Measurements from ENCODE around the gene PTPRU.

Gene PTPRU

GRCh38 chr1:29247044-29247443, 10.7 kb downstream of the PTPRU start:
- no peak for DNase-seq

DNA sequence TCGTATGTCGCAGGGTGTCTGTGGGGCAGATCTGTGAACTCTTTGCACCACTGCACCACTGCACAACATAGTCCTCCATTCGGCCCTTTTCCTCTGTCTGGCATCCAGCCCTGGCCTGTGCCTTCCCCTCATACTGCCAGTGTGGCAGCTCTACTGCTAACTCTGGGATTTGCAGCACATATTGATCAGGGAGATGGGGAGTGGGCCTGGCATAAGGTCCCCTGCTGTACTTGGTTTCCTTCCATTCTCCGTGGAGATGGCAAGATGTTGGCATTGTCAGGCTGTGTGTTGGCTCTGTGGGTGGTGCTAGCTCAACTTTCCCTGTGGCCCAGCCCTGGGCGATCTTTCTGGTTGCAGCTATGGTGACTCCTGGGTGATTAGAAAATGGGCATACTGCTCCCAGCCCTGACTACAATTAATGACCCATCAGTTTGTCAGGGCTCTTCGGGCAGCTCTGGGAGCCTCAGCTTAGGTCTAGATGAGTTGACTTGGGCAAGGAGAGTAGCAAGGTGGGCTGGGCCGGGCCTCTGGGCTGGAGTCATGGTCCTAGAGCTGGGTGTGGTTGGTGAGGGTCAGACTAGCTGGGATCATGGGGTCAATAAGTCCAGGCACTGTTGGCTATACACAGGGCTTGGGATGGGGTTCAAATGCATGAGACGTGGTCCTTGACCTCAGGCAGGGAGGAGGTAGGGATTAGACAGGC, 11.4 kb downstream of the PTPRU start:
- no peak for DNase-seq

- no peak for DNase-seq
These were observed 12.1 kb downstream of the PTPRU start for GRCh38 chr1:29248409-29248808.

DNA sequence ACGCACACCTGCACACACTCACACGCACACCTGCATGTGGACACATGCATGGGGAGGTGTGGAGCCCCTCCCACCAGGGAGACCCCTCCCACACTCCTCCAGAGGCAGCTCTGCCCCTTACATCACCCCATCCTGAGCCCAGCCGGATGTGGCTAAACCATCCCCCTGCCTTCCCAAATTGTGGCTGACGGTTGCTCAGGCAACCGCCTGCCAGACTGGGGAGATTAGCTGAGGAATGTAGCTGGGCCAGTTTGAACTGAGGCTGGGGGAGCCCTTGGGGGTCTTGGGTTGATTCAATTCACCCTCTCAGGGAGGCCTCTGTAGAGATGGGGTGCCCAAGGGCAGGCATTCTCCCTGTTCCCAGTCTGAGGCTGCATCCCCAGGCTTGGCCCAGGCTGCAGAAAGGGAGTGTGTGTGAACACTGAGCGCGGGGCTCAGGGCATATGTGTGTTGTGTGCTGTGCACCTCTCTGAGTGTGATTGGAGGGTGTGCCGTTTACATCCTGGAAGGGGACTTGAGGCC, 12.9 kb downstream of the PTPRU start:
- DNase-seq: peak; percentile 59

DNA sequence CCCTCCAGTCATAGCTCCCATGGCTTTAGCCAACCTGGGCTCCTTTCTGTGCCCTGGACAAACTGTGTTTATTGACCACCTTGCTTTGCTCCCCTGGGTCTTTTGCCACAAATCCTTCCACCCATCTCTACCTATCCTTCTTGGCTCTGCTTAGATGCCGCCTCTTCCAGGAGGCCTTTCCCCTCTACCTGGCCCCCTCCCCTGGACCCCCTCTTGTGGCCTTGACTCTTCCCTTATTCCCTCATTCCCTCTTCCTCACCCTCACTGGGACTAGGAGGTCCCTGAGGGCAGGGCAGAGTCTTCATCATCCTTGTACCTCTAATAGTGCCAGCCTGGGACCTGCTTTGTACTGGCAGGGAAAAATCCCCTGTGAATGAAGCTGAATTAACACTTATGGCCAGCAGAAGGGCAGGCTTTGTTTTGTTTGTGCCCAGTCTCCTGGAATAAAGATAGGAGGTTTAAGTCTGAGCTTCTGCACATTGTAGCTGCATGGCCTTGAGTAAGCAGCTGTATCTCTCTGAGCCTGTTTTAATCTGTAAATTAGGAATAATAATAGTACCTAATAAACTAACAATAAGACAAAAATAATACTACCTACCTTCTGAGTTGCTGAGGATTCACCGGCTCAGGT, 13.7 kb downstream of the PTPRU start:
- no peak for DNase-seq

DNA sequence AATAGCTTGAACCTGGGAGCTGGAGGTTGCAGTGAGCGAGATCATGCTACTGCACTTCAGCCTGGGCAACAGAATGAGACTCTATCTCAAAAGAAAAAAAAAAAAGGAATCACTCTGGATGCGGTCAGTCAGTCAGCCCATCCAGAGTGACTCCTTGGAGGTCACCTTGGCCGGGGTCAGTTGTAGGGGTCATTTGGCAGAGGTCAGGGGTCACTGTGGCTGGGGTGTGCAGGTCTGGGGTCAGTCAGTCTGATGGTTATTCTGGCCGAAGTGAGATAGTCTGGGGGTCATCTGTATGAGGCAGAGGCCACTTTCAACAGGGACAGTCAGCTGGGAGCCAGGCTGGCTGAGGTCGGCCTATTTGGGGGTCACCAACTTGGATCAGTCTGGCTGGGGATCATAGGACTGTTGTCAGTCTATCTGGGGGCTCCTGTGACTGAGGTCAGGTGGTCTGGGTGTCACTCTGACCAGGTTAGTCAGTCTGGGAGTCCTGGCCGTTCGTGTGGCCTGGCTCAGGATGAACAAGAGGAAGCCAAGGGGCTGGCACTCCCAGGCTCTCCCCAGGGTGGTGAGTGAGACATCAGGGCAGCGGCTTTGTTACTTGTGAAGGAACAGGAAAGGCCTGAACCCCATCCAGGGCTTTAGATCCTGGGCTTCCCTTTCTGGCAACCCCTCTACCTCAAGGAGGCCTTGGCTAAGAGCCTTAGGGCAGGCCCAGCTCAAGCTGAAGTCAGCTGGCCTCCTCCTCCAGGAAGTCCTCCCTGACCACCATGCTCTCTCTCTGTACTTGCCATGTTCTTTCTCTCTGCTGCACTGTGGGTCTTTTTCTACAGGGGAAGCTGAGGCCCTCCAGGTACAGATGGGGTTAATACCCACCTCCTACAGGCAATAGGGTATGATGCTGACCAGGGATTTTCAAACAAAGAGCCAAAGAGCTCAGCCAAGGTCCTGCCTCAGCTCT, 15.1 kb downstream of the PTPRU start:
- DNase-seq: no peak

DNA sequence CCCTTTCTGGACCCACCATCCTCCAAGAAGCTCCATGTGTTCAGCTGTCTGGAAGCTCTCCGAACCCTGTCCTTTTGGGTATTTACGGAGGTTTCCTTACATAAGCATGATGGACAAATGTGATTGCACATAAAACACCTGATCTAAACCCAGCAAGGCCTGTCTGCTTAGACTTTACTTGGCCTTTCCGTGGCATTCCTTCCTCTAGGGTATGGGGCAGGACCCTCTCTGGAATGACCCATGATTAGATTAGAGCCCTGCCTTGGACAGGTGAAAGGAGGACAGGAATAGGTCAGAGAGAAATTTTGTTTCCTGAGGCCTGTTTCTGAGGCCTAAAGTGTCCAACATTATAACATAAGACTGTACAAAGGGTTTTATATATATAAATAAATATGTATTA, 16.9 kb downstream of the PTPRU start:
- no peak for DNase-seq

DNA sequence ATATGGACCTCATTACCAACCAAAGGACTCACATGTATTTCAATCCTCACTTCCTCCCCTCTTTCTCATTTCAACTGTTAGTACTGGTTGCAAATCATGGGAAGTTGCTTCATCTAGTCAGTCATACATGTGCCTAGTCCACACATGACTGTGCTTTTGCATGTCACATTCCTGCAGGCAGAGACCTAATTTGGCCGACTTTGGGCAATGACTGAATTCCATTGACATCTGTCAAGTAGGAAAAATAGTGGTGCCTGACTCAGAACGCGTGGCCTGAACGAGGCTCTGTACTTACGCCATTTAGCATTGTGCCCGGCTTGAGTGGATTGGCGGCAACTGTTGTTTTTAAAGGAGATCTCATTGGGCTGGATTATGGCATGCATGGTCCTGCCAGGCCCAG, 18.0 kb downstream of the PTPRU start:
- no peak for DNase-seq

- DNase-seq: no peak
These were observed 18.9 kb downstream of the PTPRU start for GRCh38 chr1:29255134-29255666.

DNA sequence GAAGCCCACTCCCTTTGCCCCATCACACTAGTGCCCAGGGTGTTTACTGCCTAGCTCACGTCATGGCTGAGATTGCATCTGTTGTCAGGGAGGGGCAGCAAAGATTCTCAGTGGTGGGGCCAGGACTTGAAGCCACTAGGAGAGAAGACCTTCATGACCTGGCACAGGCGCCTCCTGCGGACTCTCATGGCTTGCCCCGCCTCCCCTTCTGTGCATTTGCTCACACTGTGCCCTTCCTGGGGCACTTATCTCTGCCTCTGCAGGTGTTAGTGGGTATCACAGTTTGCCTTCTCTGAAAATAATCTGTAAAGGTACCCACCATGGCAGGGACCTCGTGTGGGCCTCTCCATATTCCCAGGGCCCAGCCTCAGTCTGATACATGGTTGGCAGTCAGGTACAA, 20.1 kb downstream of the PTPRU start:
- no peak for DNase-seq

GRCh38 chr1:29256979-29257804, 20.9 kb downstream of the PTPRU start:
- no peak for DNase-seq

DNA sequence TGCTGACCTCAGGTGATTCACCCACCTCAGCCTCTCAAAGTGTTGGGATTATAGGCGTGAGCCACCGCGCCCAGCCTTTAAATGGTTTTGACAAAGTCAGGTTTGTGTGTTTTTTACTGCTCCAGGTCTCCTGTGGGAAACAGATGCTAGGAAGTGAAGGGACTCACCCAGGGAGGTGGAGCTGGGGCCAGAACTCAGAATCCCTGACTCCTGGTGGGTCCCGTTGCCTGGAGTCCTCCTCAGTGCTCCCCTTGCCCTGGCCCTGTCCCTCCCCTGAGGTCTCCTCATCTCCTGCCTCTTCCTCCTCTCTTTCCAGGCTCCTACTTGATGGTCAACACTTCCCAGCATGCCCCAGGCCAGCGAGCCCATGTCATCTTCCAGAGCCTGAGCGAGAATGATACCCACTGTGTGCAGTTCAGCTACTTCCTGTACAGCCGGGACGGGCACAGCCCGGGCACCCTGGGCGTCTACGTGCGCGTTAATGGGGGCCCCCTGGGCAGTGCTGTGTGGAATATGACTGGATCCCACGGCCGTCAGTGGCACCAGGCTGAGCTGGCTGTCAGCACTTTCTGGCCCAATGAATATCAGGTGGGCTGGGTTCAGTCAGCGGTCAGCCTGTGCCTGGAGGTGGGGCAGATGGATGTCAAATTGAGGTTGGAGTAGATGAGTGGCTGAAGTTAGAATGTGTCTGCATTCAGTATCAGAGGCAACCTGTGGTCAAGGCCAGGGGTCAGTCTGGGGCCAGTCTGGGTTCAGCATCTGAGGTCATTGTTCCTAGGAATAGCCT, 22.1 kb downstream of the PTPRU start:
- DNase-seq: no peak

DNA sequence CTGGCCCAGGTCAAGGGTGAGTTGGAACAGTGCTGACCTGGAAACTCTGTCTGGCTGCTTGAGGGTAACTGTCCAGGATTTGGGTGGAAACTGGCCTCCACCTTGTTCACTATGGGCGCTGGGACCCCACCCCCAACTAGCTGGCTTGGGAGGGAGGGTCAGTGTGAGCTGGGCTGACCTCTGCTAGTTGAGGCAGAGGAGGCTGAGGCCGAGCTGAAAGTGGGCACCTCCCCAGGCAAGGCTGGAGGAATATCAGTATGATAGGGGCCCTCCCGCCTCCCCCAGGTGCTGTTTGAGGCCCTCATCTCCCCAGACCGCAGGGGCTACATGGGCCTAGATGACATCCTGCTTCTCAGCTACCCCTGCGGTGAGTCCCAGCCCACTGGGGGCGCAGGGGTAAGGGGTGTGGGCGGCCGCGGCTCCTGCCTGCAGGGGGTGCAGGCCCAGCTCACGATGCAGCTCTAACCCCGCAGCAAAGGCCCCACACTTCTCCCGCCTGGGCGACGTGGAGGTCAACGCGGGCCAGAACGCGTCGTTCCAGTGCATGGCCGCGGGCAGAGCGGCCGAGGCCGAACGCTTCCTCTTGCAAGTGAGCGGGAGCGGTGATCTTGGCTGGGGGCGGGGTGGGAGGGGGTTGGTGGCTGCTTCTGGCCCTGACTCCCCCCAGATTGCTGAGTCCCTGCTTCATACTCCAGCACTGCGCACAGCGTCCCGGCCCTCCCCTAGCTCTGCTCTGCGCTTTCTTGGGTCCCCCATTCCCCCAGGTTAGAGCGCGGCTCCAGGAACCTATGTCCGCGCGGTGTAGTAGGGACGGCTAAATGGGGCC, 22.9 kb downstream of the PTPRU start:
- no peak for DNase-seq

GRCh38 chr1:29259802-29260441, 23.6 kb downstream of the PTPRU start:
- peak; percentile 51 for DNase-seq

- DNase-seq: no peak
These were observed 24.2 kb downstream of the PTPRU start for GRCh38 chr1:29260531-29260930.

GRCh38 chr1:29264773-29265389, 28.6 kb downstream of the PTPRU start:
- no peak for DNase-seq

- DNase-seq: no peak
These were observed 30.6 kb downstream of the PTPRU start for GRCh38 chr1:29266912-29267311.

- DNase-seq: no peak
These were observed 31.2 kb downstream of the PTPRU start for GRCh38 chr1:29267321-29268070.

GRCh38 chr1:29269382-29269781, 33.1 kb downstream of the PTPRU start:
- DNase-seq: peak; percentile 80

Measured in right hindlimb (tissue), 1 donor.